IPS-15b (cell line): ENCODE data around the gene FGF11.

Source experiments
- H3K27me3 ChIP-seq: one replicate; pipeline ENCODE4 v1.6.1; 2013; ENCODE audit warnings: low read length; ENCODE audit not compliant: control insufficient read depth, insufficient read depth
- H3K36me3 ChIP-seq: one replicate; pipeline ENCODE4 v1.6.1; 2013; ENCODE audit warnings: low read length; ENCODE audit not compliant: control insufficient read depth, insufficient read depth
- H3K4me1 ChIP-seq: one replicate; pipeline ENCODE4 v1.6.1; 2013; ENCODE audit warnings: mild to moderate bottlenecking, low read length; ENCODE audit not compliant: control insufficient read depth, insufficient read depth
- H3K4me3 ChIP-seq: one replicate; pipeline ENCODE4 v1.5.1; 2013; ENCODE audit warnings: low read depth, low read length
- H3K9ac ChIP-seq: one replicate; pipeline ENCODE4 v1.6.1; 2013; ENCODE audit warnings: low read depth, mild to moderate bottlenecking, low read length
- H3K9me3 ChIP-seq: one replicate; pipeline ENCODE4 v1.6.1; 2013; ENCODE audit warnings: mild to moderate bottlenecking, low read length; ENCODE audit not compliant: control insufficient read depth, insufficient read depth

FGF11 gene

GRCh38 chr17:7425756-7426155 lies 13.6 kb upstream of the FGF11 start:
- H3K9me3 ChIP-seq, result no peaks in the 10 kb centered on the region
- H3K9ac ChIP-seq, result no peak overlapping the region
- no peaks in the 10 kb centered on the region for H3K4me1 ChIP-seq
- no peak overlapping the region for H3K4me3 ChIP-seq
- no peaks in the 10 kb centered on the region for H3K27me3 ChIP-seq
- no peaks in the 10 kb centered on the region for H3K36me3 ChIP-seq

DNA sequence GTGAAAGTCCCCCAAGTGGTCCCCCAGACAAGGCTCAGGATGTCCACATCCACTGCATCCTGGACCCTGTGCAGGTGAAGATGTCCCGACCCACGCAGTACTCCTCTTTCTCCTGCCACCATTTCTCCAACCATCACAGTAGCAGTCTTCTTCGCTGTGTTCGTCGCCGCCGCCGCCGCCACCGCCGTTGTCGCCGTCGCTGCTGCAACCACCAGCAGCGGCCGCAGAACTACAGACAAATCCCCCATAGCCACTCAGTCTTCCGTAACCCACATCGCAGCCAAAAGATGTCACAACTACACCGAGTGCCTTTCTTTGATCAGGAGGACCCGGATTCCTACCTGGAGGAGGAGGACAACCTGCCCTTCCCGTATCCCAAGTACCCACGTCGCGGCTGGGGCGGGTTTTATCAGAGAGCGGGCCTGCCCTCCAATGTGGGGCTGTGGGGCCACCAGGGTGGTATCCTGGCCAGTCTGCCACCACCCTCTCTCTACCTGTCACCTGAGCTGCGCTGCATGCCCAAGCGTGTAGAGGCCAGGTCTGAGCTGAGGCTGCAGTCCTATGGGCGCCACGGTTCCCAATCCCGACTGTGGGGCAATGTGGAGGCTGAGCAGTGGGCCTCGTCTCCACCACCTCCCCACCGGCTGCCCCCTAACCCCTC lies 13.0 kb upstream of the FGF11 start:
- Histone ChIP-seq H3K4me3 (no peak overlapping the region), H3K9ac (no peak overlapping the region), H3K4me1 (no peaks in the 10 kb centered on the region), H3K9me3 (no peaks in the 10 kb centered on the region), H3K27me3 (no peaks in the 10 kb centered on the region), H3K36me3 (no peaks in the 10 kb centered on the region)

GRCh38 chr17:7426896-7427489 lies 12.3 kb upstream of the FGF11 start:
- no peaks in the 10 kb centered on the region for H3K36me3 ChIP-seq
- no peaks in the 10 kb centered on the region for H3K9me3 ChIP-seq
- H3K4me3 ChIP-seq, result no peak overlapping the region
- H3K4me1 ChIP-seq, result no peaks in the 10 kb centered on the region
- H3K27me3 ChIP-seq, result no peaks in the 10 kb centered on the region
- no peak overlapping the region for H3K9ac ChIP-seq

DNA sequence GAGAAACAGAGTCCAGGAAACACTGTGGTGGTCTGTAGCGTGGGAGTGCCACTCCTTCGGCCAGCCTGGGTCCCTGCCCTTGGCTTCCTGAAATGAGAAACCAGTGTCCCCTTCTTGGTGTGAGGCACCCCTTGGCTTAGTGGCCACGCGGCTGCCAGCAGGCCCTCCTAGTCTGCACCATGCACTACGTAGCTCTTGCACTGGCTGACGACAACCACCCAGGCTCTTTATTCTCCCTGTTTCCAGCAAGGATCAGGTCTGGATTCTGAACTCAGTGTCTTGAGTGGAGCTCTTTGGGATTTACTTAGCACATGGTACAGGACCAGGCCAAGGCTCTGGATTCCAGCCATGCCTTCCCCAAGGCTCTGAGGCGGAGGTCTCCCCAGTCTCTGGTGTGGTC lies 11.8 kb upstream of the FGF11 start:
- H3K9me3 ChIP-seq, result no peaks in the 10 kb centered on the region
- H3K36me3 ChIP-seq, result no peaks in the 10 kb centered on the region
- H3K27me3 ChIP-seq, result no peaks in the 10 kb centered on the region
- no peaks in the 10 kb centered on the region for H3K4me1 ChIP-seq
- no peak overlapping the region for H3K9ac ChIP-seq
- H3K4me3 ChIP-seq, result no peak overlapping the region

DNA sequence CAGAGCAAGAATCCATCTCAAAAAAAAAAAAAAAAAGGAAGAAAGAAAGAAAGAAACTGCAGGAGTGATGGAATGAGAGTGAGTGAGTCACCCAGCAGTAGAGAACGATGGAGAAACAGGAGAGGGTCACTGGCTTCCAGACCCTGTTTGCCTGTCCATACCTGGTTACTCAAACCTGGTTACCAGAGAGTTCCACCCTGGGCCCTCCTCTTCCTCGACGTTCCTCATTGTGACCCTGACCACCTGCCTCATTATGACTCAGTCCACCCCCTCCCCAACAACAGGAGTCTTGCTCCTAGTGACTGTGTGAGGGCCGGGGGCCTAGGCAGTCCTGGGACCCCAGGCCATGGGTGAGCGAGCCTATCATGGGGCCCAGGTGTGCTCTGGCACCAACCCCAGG lies 10.8 kb upstream of the FGF11 start, which contains the start of gene SPEM3:
SPEM3 (plus strand) TSS at position 301 of the 400 bp plus-strand sequence; CDS start at position 347, 46 bp downstream.
- Histone ChIP-seq H3K9me3 (no peaks in the 10 kb centered on the region), H3K36me3 (no peaks in the 10 kb centered on the region), H3K9ac (no peak within 1 kb of the TSS), H3K27me3 (no peaks in the 10 kb centered on the region), H3K4me1 (no peaks in the 10 kb centered on the region), H3K4me3 (no peak within 1 kb of the TSS)

DNA sequence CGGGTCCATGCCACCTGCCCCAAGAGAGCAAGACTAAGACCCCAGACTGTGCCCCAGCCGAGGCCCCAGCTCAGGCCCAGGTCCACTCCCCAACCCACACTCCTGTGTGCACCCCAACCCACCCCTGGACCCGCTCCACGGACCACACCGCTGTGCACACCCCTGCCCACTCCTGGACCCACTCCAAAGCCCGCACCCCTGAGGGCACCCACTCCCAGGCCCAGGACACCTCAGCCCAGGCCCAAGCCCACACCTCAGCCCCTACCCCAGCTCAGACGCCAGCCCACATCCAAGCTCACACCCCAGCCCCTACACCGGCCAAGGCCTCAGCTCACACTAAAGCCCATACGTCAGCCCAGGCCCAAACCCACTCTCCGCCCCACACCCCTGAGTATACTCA lies 9.6 kb upstream of the FGF11 start:
- Histone ChIP-seq H3K4me3 (no peak overlapping the region), H3K36me3 (no peaks in the 10 kb centered on the region), H3K27me3 (no peaks in the 10 kb centered on the region), H3K9me3 (no peaks in the 10 kb centered on the region), H3K4me1 (no peaks in the 10 kb centered on the region), H3K9ac (no peak overlapping the region)

DNA sequence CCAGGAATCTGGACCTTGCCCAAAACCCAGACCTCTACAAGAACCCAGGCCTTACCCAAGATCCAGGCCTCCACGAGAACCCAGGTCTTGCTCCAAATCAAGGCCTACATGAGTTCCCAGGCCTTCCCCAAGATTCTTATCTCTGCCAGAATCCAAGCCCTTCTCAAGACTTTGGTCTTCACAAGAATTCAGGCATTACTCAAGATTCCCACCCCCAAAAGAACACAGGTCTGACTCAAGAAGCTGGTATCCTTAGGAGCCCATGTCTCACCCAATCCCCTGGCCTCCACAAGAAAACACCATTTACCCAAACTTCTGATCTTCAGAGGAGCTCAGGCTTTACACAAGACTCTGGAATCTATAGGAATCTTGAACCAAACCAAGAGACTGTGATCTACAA lies 8.1 kb upstream of the FGF11 start:
- no peaks in the 10 kb centered on the region for H3K27me3 ChIP-seq
- no peak overlapping the region for H3K9ac ChIP-seq
- H3K9me3 ChIP-seq, result no peaks in the 10 kb centered on the region
- no peaks in the 10 kb centered on the region for H3K4me1 ChIP-seq
- no peaks in the 10 kb centered on the region for H3K36me3 ChIP-seq
- H3K4me3 ChIP-seq, result no peak overlapping the region

- Histone ChIP-seq H3K9me3 (no peaks in the 10 kb centered on the region), H3K9ac (no peak overlapping the region), H3K27me3 (no peaks in the 10 kb centered on the region), H3K4me1 (no peaks in the 10 kb centered on the region), H3K4me3 (no peak overlapping the region), H3K36me3 (no peaks in the 10 kb centered on the region)
These were observed 7.0 kb upstream of the FGF11 start for GRCh38 chr17:7432296-7432695.

- H3K36me3 ChIP-seq, result no peaks in the 10 kb centered on the region
- H3K9me3 ChIP-seq, result no peaks in the 10 kb centered on the region
- H3K27me3 ChIP-seq, result peaks cover 10% of the 10 kb centered on the region
- peak overlapping the region; percentile 37 for H3K9ac ChIP-seq
- H3K4me3 ChIP-seq, result peak overlapping the region; percentile 63
- peaks cover 7% of the 10 kb centered on the region for H3K4me1 ChIP-seq
These were observed 3.4 kb upstream of the FGF11 start for GRCh38 chr17:7435676-7436555.

DNA sequence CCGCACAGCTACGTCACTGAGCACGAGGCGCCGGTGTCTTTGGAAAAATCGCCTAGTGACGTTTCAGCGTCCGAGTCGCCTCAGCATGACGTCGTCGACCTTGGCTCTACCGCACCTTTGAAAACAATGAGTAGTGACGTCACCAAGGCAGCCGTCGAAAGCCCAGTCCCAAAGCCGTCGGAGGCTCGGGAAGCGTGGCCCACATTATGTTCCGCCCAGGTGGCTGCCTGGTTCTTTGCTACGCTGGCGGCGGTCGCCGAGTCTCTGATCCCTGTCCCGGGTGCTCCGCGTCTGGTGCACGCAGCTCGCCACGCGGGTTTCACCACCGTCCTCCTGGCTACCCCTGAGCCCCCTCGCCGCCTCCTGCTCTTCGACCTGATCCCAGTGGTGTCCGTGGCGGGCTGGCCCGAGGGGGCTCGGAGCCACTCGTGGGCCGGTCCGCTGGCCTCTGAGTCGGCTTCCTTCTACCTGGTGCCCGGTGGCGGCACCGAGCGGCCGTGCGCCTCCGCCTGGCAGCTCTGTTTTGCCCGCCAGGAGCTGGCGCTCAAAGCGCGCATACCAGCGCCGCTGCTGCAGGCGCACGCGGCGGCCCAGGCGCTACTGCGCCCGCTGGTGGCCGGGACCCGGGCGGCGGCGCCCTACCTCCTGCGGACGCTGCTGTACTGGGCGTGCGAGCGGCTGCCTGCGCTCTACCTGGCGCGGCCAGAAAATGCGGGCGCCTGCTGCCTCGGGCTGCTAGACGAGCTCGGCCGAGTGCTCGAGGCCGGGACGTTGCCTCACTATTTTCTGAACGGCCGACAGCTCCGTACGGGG lies 2.5 kb upstream of the FGF11 start:
- Histone ChIP-seq H3K4me1 (peaks cover 11% of the 10 kb centered on the region), H3K9me3 (no peaks in the 10 kb centered on the region), H3K36me3 (no peaks in the 10 kb centered on the region), H3K9ac (no peak overlapping the region), H3K27me3 (peaks cover 12% of the 10 kb centered on the region), H3K4me3 (peak overlapping the region; percentile 63)

GRCh38 chr17:7437369-7437863 lies 1.9 kb upstream of the FGF11 start:
- Histone ChIP-seq H3K27me3 (peaks cover 14% of the 10 kb centered on the region), H3K4me1 (peaks cover 11% of the 10 kb centered on the region), H3K9me3 (no peaks in the 10 kb centered on the region), H3K9ac (no peak overlapping the region), H3K36me3 (no peaks in the 10 kb centered on the region), H3K4me3 (peak overlapping the region; percentile 63)
